A549 (cell line): ENCODE data around the gene BCKDK. TPM values are rescaled to one million over a fixed set of nuclear protein-coding genes. Genes with fewer than 3 reads are reported as not detected.
A peak's percentile ranks its signal among the peaks of the same experiment; 100 is the strongest.
"Not testable (repeated sequence)": the region's sequence is repeated elsewhere in the genome, so short reads cannot be mapped to it uniquely, and the experiment has no call there.

Experiments used
- ATAC-seq, 2 experiments: fragments of 200-7000 bp in 1 of 2; fragments of >200 bp in 1 of 2; cut with Nextera tagmentation in 1 of 2; cut with Tn5 transposase in 1 of 2; 3 replicates each; pipeline versions ENCODE4 v1.8.0 to v1.9.1; 2018 to 2020; ENCODE audit warnings: mild to moderate bottlenecking in 1 of 2, moderate library complexity in 1 of 2
- CTCF ChIA-PET: fragments of 300-600 bp; sonication (Branson Sonifier 250); formaldehyde crosslinking; extraction: SDS; loops from one replicate; lab custom pipeline; 2021; ENCODE audit warnings: antibody characterized with exemption, inconsistent platforms; lab: Yijun Ruan, JAX
- POLR2A ChIA-PET: fragments of 350-600 bp; formaldehyde crosslinking; extraction: SDS; loops from one replicate; lab custom pipeline; 2021; ENCODE audit warnings: antibody characterized with exemption, inconsistent platforms; lab: Yijun Ruan, JAX
- DNase-seq, 2 experiments: peaks; one replicate each; pipeline versions ENCODE4 v3.0.0 to v3.0.0-alpha.2; 2011 to 2016; ENCODE audit warnings: low read depth in 1 of 2, low spot score in 1 of 2
- FAIRE-seq: peaks from 2 replicates; lab custom pipeline; 2011; peaks lifted over from hg19 to GRCh38; lab: Jason Lieb, UNC
- H3K27ac ChIP-seq, 2 experiments: fragments of >200 bp; sonication (Bioruptor Twin); formaldehyde crosslinking; 3 replicates each; pipeline ENCODE4 v1.5.1; 2016 to 2017
- H3K4me1 ChIP-seq: fragments of >200 bp; sonication (Bioruptor Twin); formaldehyde crosslinking; 3 replicates; pipeline ENCODE4 v1.6.1; 2016
- H3K4me2 ChIP-seq: fragments of >200 bp; sonication (Bioruptor Twin); formaldehyde crosslinking; 3 replicates; pipeline ENCODE4 v1.6.1; 2016
- H3K4me3 ChIP-seq: fragments of >200 bp; sonication (Bioruptor Twin); formaldehyde crosslinking; 3 replicates; pipeline ENCODE4 v1.5.1; 2016
- H3K9me3 ChIP-seq: fragments of >200 bp; sonication (Bioruptor Twin); formaldehyde crosslinking; 3 replicates; pipeline ENCODE4 v1.6.1; 2016
- BHLHE40 ChIP-seq: IDR thresholded peaks from 2 replicates; pipeline ENCODE4 v1.6.1; 2012; ENCODE audit warnings: low read depth, low read length, inconsistent platforms
- CHD2 ChIP-seq: fragments of 150-350 bp; IDR thresholded peaks from 2 replicates; pipeline ENCODE4 v1.6.1; 2014; ENCODE audit warnings: low read length; ENCODE audit not compliant: partially characterized antibody
- CHD4 ChIP-seq: fragments of 200-600 bp; sonication (generic); IDR thresholded peaks from 2 replicates; pipeline ENCODE4 v1.6.1; 2016; ENCODE audit warnings: antibody characterized with exemption, mild to moderate bottlenecking, borderline replicate concordance
- EHMT2 ChIP-seq: fragments of 200-600 bp; sonication (generic); IDR thresholded peaks from 2 replicates; pipeline ENCODE4 v1.6.1; 2016; ENCODE audit warnings: antibody characterized with exemption, low read depth, mild to moderate bottlenecking, moderate library complexity
- EP300 ChIP-seq, 2 experiments: fragments of >200 bp; sonication (Bioruptor Twin); formaldehyde crosslinking; IDR thresholded peaks; 2 replicates in 1 of 2; 3 replicates in 1 of 2; pipeline ENCODE4 v1.6.1; 2016 to 2017
- FOSL2 ChIP-seq, 2 experiments: fragments of 450-650 bp in 1 of 2; fragments of >200 bp in 1 of 2; sonication (Bioruptor Twin) in 1 of 2; formaldehyde crosslinking; IDR thresholded peaks; 2 replicates each; pipeline versions ENCODE4 v1.5.0 to v1.6.1; 2016 to 2020; ENCODE audit warnings: mild to moderate bottlenecking in 1 of 2, moderate library complexity in 1 of 2
- HEYL ChIP-seq: fragments of 250-450 bp; sonication (Bioruptor Pico); IDR thresholded peaks from 2 replicates; pipeline ENCODE4 v1.8.0; 2021; ENCODE audit warnings: mild to moderate bottlenecking, moderate library complexity
- HOXB5 ChIP-seq: fragments of 250-450 bp; sonication (Bioruptor Pico); IDR thresholded peaks from 2 replicates; pipeline ENCODE4 v1.5.0; 2020; ENCODE audit warnings: mild to moderate bottlenecking, moderate library complexity
- NFE2L2 ChIP-seq: fragments of 150-350 bp; conservative IDR thresholded peaks from 2 replicates; pipeline ENCODE4 v1.6.1; 2014; ENCODE audit warnings: low read length
- RFX5 ChIP-seq: fragments of 450-650 bp; IDR thresholded peaks from 2 replicates; pipeline ENCODE4 v1.7.1; 2014; ENCODE audit warnings: antibody characterized with exemption, mild to moderate bottlenecking, moderate library complexity
- ZNF302 ChIP-seq: fragments of 250-450 bp; sonication (Bioruptor Pico); IDR thresholded peaks from 2 replicates; pipeline ENCODE4 v1.9.0; 2021; ENCODE audit warnings: inconsistent platforms, mild to moderate bottlenecking, moderate library complexity
- ZSCAN20 ChIP-seq: fragments of 250-450 bp; sonication (Bioruptor Pico); IDR thresholded peaks from 2 replicates; pipeline ENCODE4 v1.8.0; 2022; ENCODE audit warnings: mild to moderate bottlenecking, moderate library complexity
- WGBS: methylation state at CpG from one replicate; pipeline ENCODE4 v1.1.6; 2017; ENCODE audit errors: missing lambda C conversion rate; 5-methylcytosine and 5-hydroxymethylcytosine counted together
- polyA plus RNA-seq, 4 experiments: library from polyadenylated mRNA; depleted of rRNA in 3 of 4; stranded (reverse); fragments of >200 nt; fragmentation: RNase III in 1 of 4; extraction: RNeasy Plus Mini Kit Qiagen cat#74134 plus additional on column Dnase treatment in 1 of 4; gene quantifications; 2 replicates in 3 of 4; 3 replicates in 1 of 4; pipeline ENCODE4 v1.2.3, GENCODE V29; 2011 to 2017
- TF ChIP-seq, protein P1 (sequence below): fragments of >200 bp; sonication (Bioruptor Twin); formaldehyde crosslinking; IDR thresholded peaks from 2 replicates; pipeline ENCODE4 v1.6.1; 2016
- TF ChIP-seq, protein P2 (sequence below): fragments of 250-450 bp; sonication (Bioruptor Pico); IDR thresholded peaks from 2 replicates; pipeline ENCODE4 v1.5.0; 2020; ENCODE audit warnings: low read depth, mild to moderate bottlenecking, moderate library complexity
- TF ChIP-seq, protein P3 (sequence below): fragments of 150-350 bp; IDR thresholded peaks from 2 replicates; pipeline ENCODE4 v1.6.1; 2014; ENCODE audit warnings: low read depth, mild to moderate bottlenecking, low read length
- TF ChIP-seq, protein P4 (sequence below): fragments of 450-650 bp; IDR thresholded peaks from 2 replicates; pipeline ENCODE4 v1.6.1; 2014; ENCODE audit warnings: antibody characterized with exemption
- TF ChIP-seq, protein P5 (sequence below): fragments of >200 bp; sonication (Bioruptor Twin); formaldehyde crosslinking; IDR thresholded peaks from 3 replicates; pipeline ENCODE4 v1.5.1; 2016
- TF ChIP-seq, protein P6 (sequence below): IDR thresholded peaks from 2 replicates; pipeline ENCODE4 v1.6.1; 2012

BCKDK gene
- polyA plus RNA-seq, 2 of the 4 experiments (the other 2 are of a cell fraction) = 20.7 to 36.7 TPM

DNA sequence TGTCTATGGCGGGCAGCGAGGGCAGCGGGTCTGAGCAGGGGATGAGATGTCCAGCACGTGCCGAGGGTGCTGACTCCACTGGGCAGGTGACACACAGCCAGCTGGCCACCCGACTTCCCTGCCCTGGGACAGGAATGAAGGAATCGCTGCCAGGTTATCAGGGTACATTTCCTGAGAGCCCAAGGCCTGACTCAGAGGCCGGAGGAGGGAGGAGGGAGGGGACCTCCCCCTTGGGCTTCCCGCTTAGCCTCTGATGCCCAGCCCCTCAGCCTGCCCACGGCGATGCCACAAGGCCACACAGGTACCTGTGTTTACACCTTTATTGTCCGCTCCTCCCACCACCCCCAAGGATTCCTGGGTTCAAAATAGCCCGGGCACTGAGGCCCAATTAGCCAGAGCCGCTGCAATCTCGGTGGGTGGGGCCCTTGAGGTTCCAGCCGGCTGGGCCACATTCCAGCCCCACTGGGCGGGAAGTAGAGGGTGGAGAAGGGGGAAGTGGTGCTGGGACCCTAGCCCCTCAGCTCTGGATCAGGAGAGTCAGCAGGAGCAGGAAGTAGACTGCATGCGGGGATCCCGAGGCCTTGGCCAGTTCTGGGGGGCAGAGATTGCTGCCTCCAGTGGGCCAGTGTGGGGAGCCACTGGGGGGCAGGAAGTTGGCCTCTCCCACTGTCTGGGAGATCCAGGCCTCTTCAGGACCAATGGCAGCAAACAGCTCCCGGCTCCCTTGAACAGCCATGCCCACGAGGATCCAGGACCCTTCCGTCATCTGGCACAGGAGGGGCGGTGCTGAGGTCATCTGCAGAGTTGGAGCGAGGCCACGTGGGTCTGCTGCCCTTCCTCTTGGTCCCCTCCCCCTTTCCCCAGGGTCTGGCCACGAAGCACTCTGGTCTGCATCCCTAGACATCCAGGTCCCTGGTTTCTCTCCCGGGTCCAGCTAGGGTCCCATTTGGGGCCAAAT, 30.7 kb downstream of the BCKDK start:
- WGBS = 55% methylated on average over 25 of the region's 27 CpGs
- no peak overlapping the region for H3K4me3 ChIP-seq
- ChIA-PET POLR2A (interaction anchor here (1.4 to 2.0 kb wide), 2 partner anchors 22 to 41 kb away, joined by 3 to 17 read pairs; partner anchors contain the start of genes FUS and KAT8), CTCF (interaction anchor here (1.0 to 6.8 kb wide), 3 partner anchors 20 to 154 kb away, joined by 3 to 166 read pairs (median 5); partner anchors contain the start of genes HSD3B7 and KAT8)
- H3K4me2 ChIP-seq = peak overlapping the region; percentile 64
- FAIRE-seq (no peak), DNase-seq (peak; percentile 64 to 76), ATAC-seq (peak; percentile 22 to 24; a peak in 4 of 6 replicates)
- TF ChIP-seq ZSCAN20 (CRISPR knock-in tag) = no peak
- TF ChIP-seq, protein P1, sequence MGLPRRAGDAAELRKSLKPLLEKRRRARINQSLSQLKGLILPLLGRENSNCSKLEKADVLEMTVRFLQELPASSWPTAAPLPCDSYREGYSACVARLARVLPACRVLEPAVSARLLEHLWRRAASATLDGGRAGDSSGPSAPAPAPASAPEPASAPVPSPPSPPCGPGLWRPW = no peak
- TF ChIP-seq, protein P2, sequence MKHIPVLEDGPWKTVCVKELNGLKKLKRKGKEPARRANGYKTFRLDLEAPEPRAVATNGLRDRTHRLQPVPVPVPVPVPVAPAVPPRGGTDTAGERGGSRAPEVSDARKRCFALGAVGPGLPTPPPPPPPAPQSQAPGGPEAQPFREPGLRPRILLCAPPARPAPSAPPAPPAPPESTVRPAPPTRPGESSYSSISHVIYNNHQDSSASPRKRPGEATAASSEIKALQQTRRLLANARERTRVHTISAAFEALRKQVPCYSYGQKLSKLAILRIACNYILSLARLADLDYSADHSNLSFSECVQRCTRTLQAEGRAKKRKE (CRISPR knock-in tag) = no peak
- TF ChIP-seq CHD2 = no peak
- TF ChIP-seq, protein P3, sequence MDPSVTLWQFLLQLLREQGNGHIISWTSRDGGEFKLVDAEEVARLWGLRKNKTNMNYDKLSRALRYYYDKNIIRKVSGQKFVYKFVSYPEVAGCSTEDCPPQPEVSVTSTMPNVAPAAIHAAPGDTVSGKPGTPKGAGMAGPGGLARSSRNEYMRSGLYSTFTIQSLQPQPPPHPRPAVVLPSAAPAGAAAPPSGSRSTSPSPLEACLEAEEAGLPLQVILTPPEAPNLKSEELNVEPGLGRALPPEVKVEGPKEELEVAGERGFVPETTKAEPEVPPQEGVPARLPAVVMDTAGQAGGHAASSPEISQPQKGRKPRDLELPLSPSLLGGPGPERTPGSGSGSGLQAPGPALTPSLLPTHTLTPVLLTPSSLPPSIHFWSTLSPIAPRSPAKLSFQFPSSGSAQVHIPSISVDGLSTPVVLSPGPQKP = no peak
- TF ChIP-seq RFX5 = no peak
- TF ChIP-seq, protein P4, sequence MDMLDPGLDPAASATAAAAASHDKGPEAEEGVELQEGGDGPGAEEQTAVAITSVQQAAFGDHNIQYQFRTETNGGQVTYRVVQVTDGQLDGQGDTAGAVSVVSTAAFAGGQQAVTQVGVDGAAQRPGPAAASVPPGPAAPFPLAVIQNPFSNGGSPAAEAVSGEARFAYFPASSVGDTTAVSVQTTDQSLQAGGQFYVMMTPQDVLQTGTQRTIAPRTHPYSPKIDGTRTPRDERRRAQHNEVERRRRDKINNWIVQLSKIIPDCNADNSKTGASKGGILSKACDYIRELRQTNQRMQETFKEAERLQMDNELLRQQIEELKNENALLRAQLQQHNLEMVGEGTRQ = peak; percentile 35; the same call in 1 of the 2 replicates
- TF ChIP-seq HEYL (CRISPR knock-in tag) = no peak
- TF ChIP-seq EP300 (IDR thresholded peaks at IDR 0.05) = no peak
- no peak for TF ChIP-seq CHD4
- no peak for TF ChIP-seq EHMT2
- TF ChIP-seq, protein P5, sequence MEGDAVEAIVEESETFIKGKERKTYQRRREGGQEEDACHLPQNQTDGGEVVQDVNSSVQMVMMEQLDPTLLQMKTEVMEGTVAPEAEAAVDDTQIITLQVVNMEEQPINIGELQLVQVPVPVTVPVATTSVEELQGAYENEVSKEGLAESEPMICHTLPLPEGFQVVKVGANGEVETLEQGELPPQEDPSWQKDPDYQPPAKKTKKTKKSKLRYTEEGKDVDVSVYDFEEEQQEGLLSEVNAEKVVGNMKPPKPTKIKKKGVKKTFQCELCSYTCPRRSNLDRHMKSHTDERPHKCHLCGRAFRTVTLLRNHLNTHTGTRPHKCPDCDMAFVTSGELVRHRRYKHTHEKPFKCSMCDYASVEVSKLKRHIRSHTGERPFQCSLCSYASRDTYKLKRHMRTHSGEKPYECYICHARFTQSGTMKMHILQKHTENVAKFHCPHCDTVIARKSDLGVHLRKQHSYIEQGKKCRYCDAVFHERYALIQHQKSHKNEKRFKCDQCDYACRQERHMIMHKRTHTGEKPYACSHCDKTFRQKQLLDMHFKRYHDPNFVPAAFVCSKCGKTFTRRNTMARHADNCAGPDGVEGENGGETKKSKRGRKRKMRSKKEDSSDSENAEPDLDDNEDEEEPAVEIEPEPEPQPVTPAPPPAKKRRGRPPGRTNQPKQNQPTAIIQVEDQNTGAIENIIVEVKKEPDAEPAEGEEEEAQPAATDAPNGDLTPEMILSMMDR = no peak
- no peak for TF ChIP-seq NFE2L2
- no peak for TF ChIP-seq FOSL2 (IDR thresholded peaks at IDR 0.05)
- peak; percentile 71 for TF ChIP-seq FOSL2 (CRISPR knock-in tag; IDR thresholded peaks at IDR 0.05)
- TF ChIP-seq BHLHE40 = peak; percentile 94
- TF ChIP-seq ZNF302 = no peak
- no peak for TF ChIP-seq HOXB5 (CRISPR knock-in tag)
- TF ChIP-seq, protein P6, sequence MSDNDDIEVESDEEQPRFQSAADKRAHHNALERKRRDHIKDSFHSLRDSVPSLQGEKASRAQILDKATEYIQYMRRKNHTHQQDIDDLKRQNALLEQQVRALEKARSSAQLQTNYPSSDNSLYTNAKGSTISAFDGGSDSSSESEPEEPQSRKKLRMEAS = peak; percentile 74
- H3K27ac ChIP-seq = peak overlapping the region; percentile 71 to 88
- H3K9me3 ChIP-seq = no peaks in the 10 kb centered on the region
- H3K4me1 ChIP-seq = peaks cover 46% of the 10 kb centered on the region

DNA sequence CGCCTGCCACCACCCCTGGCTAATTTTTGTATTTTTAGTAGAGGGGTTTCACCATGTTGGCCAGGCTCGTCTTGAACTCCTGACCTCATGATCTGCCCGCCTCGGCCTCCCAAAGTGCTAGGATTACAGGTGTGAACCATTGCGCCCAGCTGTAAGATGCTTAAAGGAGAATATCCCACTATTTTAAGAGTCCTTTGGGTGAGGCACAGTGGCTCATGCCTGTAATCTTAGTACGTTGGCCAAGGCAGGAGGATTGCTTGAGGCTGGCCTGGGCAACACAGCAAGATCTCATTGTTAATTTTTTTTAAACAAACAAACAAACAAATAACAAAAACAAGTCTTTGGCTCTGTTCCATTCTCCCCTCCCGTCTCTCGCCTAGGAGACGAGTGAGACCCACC, 32.9 kb downstream of the BCKDK start:
- not testable (repeated sequence) for H3K4me3 ChIP-seq, DNase-seq, H3K9me3 ChIP-seq, FAIRE-seq, ATAC-seq
- Histone ChIP-seq H3K27ac (peak overlapping the region; percentile 69 to 84; a peak in 5 of 6 replicates), H3K4me1 (peaks cover 30% of the 10 kb centered on the region), H3K4me2 (peak overlapping the region; percentile 71; the same call in 1 of the 3 replicates)
- ChIA-PET CTCF (interaction anchor here (0.5 to 6.8 kb wide), 8 partner anchors 22 to 302 kb away, joined by 3 to 166 read pairs (median 6); partner anchors contain the start of genes HSD3B7, KAT8, VKORC1 and ZNF843), POLR2A (interaction anchor here (1.7 to 2.9 kb wide), 3 partner anchors 15 to 39 kb away, joined by 9 to 73 read pairs (median 37); partner anchors contain the start of genes FUS and KAT8)
- 94% methylated on average over 9 of the region's 9 CpGs for WGBS
